Measurements from ENCODE around the gene MASP2.

GRCh38 chr1:11072216-11072917, 25.3 kb upstream of the MASP2 start:
- TF ChIP-seq CTCF (IDR thresholded peaks at IDR 0.05) (no peak), POLR2A (IDR thresholded peaks at IDR 0.05) (no peak)

All from thyroid gland (tissue), 4 donors.